H1 (cell line): Measurements from ENCODE around the gene PFKP.
"Not testable (repeated sequence)": the region's sequence is repeated elsewhere in the genome, so short reads cannot be mapped to it uniquely, and the experiment has no call there.

Experiments used
- BRCA1 ChIP-seq: IDR thresholded peaks from 2 replicates; pipeline ENCODE4 v1.6.1; 2012; ENCODE audit warnings: low read depth, low read length, improper control_type of control experiment
- CTCF ChIP-seq, 3 experiments: IDR thresholded peaks; 1 replicate in 2 of 3; 2 replicates in 1 of 3; pipeline versions ENCODE4 v1.5.1 to v1.6.1; 2011; ENCODE audit warnings: low read length in 3 of 3, mild to moderate bottlenecking in 3 of 3, inconsistent platforms in 2 of 3, low read depth in 1 of 3, moderate library complexity in 1 of 3; ENCODE audit not compliant: insufficient read depth in 1 of 3; ENCODE audit errors: control extremely low read depth in 1 of 3
- GABPA ChIP-seq: IDR thresholded peaks from 2 replicates; pipeline ENCODE4 v1.6.1; 2011; ENCODE audit warnings: mild to moderate bottlenecking, low read length, moderate library complexity, borderline replicate concordance; ENCODE audit not compliant: insufficient read depth
- JUN ChIP-seq: IDR thresholded peaks from 2 replicates; pipeline ENCODE4 v1.6.1; 2011; ENCODE audit warnings: low read depth, mild to moderate bottlenecking, improper control_type of control experiment, low read length
- KDM5A ChIP-seq: fragments of 200-600 bp; IDR thresholded peaks from 2 replicates; pipeline ENCODE4 v1.7.1; 2012; ENCODE audit warnings: mild to moderate bottlenecking, low read length, inconsistent platforms, mixed read lengths
- MAFK ChIP-seq: IDR thresholded peaks from 2 replicates; pipeline ENCODE4 v1.6.1; 2012; ENCODE audit warnings: low read depth, mild to moderate bottlenecking, improper control_type of control experiment, low read length
- SIN3A ChIP-seq, 2 experiments: IDR thresholded peaks in 1 of 2; conservative IDR thresholded peaks in 1 of 2; 2 replicates each; pipeline ENCODE4 v1.6.1; 2011 to 2012; ENCODE audit warnings: low read length in 2 of 2, improper control_type of control experiment in 1 of 2, low read depth in 1 of 2, mild to moderate bottlenecking in 1 of 2

DNA sequence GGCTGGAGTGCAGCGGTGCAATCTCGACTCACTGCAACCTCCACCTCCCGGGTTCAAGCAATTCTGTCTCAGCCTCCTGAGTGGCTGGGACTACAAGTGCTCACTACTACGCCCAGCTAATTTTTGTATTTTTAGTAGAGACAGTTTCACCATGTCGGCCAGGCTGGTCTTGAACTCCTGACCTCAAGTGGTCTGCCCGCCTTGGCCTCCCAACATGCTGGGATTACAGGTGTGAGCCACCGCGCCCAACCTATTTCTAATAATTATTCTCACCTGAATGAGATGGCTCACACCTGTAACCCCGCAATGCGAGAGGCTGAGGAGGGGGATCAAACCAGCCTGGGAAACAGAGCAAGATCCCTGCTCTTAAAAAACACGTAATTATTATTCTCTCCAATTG, 104.1 kb downstream of the PFKP start:
- TF ChIP-seq KDM5A; SIN3A (conservative IDR thresholded peaks at IDR 0.05 in 1 of 2, IDR thresholded peaks at IDR 0.05 in 1 of 2; ENCODE audit: low read depth in 1 of 2, low read length in 2 of 2); MAFK; BRCA1; CTCF (IDR thresholded peaks at IDR 0.05; ENCODE audit: control extremely low read depth in 1 of 3, insufficient read depth in 1 of 3, low read depth in 1 of 3, low read length in 3 of 3); JUN; GABPA: not testable (repeated sequence)
